ENCODE data around the gene NOL4L. TPM values are rescaled to one million over a fixed set of nuclear protein-coding genes. Genes with fewer than 3 reads are reported as not detected.

Gene NOL4L
- total RNA-seq, 4 donors from 2014 or later, result 5.8 to 19.4 (median 12.8) TPM

DNA sequence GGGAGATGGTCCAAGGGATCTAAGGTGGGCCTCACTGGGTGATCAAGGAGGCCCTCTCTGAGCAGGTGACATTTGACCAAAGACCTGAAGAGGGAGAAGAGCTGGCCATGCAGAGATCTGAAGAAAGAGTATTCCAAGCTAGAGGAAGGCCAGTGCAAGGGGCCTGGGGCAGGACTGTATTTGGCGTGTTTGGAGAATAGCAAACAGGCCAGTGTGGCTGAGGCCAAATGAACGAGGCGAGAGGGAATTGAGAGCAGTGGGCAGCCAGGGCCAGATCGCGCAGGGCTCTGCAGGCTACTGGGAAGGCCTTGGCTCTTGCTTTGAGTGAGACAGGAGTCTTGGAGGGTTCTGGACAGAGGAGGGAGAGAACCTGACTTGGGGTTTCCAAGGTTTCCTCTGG, 9.3 kb downstream of the NOL4L start:
- H3K36me3 ChIP-seq, result no peaks in the 10 kb centered on the region
- no peak overlapping the region for H3K27ac ChIP-seq (replicated peaks in 1 of 4)
- intact Hi-C loops (cut with DNase I), result no loop called here
- H3K4me1 ChIP-seq, result peaks cover 0 to 9% (median 8%) of the 10 kb centered on the region in 4 donors
- H3K4me3 ChIP-seq, result no peak overlapping the region
- 90% methylated on average over 5 of the region's 5 CpGs for WGBS
- H3K9me3 ChIP-seq, result no peaks in the 10 kb centered on the region
- no peaks in the 10 kb centered on the region for H3K27me3 ChIP-seq
- no peak for DNase-seq (ENCODE audit: extremely low spot score)
- TF ChIP-seq POLR2A (IDR thresholded peaks at IDR 0.05; ENCODE audit: low read depth) (no peak), POLR2AphosphoS5 (IDR thresholded peaks at IDR 0.05) (no peak), EP300 (IDR thresholded peaks at IDR 0.05) (no peak)
- TF ChIP-seq, protein P1, sequence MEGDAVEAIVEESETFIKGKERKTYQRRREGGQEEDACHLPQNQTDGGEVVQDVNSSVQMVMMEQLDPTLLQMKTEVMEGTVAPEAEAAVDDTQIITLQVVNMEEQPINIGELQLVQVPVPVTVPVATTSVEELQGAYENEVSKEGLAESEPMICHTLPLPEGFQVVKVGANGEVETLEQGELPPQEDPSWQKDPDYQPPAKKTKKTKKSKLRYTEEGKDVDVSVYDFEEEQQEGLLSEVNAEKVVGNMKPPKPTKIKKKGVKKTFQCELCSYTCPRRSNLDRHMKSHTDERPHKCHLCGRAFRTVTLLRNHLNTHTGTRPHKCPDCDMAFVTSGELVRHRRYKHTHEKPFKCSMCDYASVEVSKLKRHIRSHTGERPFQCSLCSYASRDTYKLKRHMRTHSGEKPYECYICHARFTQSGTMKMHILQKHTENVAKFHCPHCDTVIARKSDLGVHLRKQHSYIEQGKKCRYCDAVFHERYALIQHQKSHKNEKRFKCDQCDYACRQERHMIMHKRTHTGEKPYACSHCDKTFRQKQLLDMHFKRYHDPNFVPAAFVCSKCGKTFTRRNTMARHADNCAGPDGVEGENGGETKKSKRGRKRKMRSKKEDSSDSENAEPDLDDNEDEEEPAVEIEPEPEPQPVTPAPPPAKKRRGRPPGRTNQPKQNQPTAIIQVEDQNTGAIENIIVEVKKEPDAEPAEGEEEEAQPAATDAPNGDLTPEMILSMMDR (IDR thresholded peaks at IDR 0.05), result no peak

DNA sequence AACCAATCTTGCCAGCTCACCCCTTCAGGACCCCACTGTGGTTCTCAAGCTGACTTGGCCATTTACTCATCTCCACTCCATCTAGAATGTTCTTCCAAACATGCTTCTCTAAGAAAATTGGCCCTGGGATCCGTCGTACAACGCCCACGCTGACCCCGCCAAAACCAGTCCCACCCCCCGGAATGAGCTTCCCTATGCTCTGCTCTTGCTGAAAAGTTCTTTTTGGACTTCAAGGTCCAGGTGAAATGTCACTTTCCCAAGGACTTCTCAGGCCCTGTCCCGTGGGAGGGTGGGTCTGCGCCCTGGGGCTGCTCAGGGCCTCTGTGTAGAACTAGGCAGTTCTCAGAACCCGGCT, 9.9 kb downstream of the NOL4L start:
- 83% methylated on average over 8 of the region's 9 CpGs for WGBS
- H3K9me3 ChIP-seq, result no peaks in the 10 kb centered on the region
- peaks cover 0 to 9% (median 8%) of the 10 kb centered on the region in 4 donors for H3K4me1 ChIP-seq
- H3K27ac ChIP-seq (replicated peaks in 1 of 4), result no peak overlapping the region
- H3K27me3 ChIP-seq, result no peaks in the 10 kb centered on the region
- no peak for DNase-seq (ENCODE audit: extremely low spot score)
- no peak overlapping the region for H3K4me3 ChIP-seq
- TF ChIP-seq POLR2A (IDR thresholded peaks at IDR 0.05; ENCODE audit: low read depth), result no peak
- TF ChIP-seq, protein P1 (IDR thresholded peaks at IDR 0.05), result no peak
- TF ChIP-seq EP300 (IDR thresholded peaks at IDR 0.05), result no peak
- TF ChIP-seq POLR2AphosphoS5 (IDR thresholded peaks at IDR 0.05), result no peak
- H3K36me3 ChIP-seq, result no peaks in the 10 kb centered on the region
- intact Hi-C loops (cut with DNase I), result no loop called here

DNA sequence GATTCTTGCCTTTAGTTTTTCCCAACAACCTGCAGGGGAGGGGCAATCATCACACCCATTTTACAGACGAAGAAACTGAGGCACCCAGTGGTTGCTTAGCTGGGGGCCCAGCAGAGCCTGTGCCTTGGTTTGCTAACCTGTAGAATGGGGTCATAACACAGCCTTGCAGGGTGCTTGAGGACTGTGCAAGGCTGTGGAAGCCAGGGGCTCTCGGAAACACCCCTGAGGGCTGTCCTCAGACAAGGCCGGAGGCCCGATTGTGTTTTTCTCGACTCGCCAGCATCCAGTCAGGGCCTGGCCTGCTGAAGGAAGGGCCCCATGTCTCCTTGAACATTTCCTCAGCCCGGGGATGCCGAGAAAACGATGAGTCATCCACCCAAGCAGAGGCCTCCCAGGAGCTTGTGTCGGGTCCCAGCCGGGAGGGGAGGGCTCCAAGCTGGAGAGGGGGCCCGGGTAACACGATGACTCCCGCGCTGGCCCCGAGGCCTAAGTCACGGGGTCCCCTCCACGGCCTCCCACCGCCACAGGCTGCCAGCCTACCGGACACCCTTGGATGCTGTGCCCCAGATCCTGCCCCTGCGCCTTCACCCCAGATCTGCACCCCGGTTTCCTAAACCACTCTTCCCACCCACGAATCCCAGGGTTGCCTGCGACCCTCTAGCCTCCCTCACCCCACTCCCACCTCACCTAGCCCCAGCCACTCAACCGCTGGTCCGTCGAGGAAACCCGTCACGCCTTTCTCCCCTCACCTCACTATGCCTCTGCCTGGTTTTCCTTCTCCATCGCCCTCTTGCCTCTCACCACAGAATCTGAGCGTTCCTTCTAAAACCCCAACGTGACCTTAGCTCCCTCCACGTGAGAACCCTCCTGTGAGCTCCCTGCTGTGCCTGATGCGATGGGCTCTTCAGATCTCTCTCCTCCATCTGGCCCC, 10.6 kb downstream of the NOL4L start:
- no peak overlapping the region for H3K27ac ChIP-seq (replicated peaks in 1 of 4)
- H3K36me3 ChIP-seq, result no peaks in the 10 kb centered on the region
- no peaks in the 10 kb centered on the region for H3K9me3 ChIP-seq
- H3K27me3 ChIP-seq, result no peaks in the 10 kb centered on the region
- TF ChIP-seq POLR2AphosphoS5 (IDR thresholded peaks at IDR 0.05) (no peak), POLR2A (IDR thresholded peaks at IDR 0.05; ENCODE audit: low read depth) (no peak), EP300 (IDR thresholded peaks at IDR 0.05) (no peak)
- TF ChIP-seq, protein P1 (IDR thresholded peaks at IDR 0.05), result no peak
- WGBS, result 60% methylated on average over 22 of the region's 34 CpGs
- no peak for DNase-seq (ENCODE audit: extremely low spot score)
- no peak overlapping the region for H3K4me3 ChIP-seq
- intact Hi-C loops (cut with DNase I), result no loop called here
- H3K4me1 ChIP-seq, result peaks cover 0 to 9% (median 8%) of the 10 kb centered on the region in 4 donors

DNA sequence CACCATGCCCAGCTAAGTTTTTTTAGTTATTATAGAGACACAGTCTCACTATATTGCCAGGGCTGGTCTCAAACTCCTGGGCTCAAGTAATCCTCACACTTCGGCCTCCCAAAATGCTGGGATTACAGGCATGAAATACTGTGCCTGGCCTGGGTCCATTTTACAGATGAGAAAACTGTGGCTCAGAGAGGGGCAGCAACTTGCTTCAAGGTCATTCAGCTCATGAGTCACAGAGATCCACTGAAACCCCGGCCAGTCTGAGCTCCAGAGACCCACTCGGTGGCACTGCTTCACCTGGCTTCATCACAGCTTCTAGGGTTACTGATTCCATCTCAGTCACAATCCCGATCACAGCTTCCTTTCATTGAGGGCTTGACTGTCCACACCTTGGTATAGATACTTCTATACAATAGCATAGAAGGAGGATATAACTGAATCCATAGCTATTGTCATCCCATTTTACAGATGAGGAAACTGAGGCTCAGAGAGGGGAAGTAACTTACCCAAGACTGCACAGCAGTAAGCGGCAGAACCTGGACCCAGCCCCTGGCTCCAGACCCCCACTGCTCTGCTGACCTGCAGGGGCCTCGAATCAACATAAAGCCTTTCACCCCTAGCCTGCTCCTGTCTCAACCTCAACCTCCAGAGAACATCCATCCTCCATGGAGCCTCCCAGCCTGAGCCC, 11.8 kb downstream of the NOL4L start:
- H3K27me3 ChIP-seq, result no peaks in the 10 kb centered on the region
- intact Hi-C loops (cut with DNase I), result no loop called here
- H3K27ac ChIP-seq (replicated peaks in 1 of 4), result no peak overlapping the region
- no peak overlapping the region for H3K4me3 ChIP-seq
- no peak for DNase-seq (ENCODE audit: extremely low spot score)
- peaks cover 0 to 9% (median 8%) of the 10 kb centered on the region in 4 donors for H3K4me1 ChIP-seq
- no peaks in the 10 kb centered on the region for H3K9me3 ChIP-seq
- no peaks in the 10 kb centered on the region for H3K36me3 ChIP-seq
- TF ChIP-seq, protein P1 (IDR thresholded peaks at IDR 0.05), result no peak
- TF ChIP-seq POLR2A (IDR thresholded peaks at IDR 0.05; ENCODE audit: low read depth), result no peak
- no peak for TF ChIP-seq EP300 (IDR thresholded peaks at IDR 0.05)
- no peak for TF ChIP-seq POLR2AphosphoS5 (IDR thresholded peaks at IDR 0.05)
- WGBS, result 91% methylated on average over 6 of the region's 6 CpGs
